Hematopoietic multipotent progenitor cell treated with erythropoietin and hydrocortisone succinate and interleukin-3 and kit ligand, for 8 days (in vitro differentiated cells): Measurements from ENCODE around the gene MOK.

Experiments used
- DNase-seq: peaks from one replicate; pipeline ENCODE4 v3.0.0-alpha.2; 2015

MOK gene

DNA sequence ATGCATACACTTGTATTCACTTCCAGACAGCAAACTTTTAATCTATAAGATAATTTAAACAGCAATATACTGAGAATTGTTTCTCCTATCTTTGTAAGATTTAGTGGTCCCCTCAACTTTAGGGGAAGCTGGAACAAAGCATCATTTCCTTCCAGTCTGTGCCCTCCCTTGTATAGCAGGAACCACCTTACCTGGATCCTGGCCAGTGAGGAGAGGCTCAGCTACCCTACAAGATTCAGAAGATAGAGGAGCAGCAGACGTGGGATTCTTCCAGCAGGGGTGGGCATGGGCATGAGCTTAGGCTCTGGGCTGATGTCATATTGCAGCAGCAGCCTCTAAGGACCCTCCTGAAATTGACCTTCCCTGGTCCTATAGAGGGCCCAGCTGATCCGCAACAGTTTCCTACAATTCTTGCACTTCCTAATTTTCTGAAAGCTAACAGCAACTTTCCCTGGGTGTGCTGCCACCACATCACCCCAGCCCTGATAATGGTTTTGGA lies 21.3 kb downstream of the MOK start:
- no peak for DNase-seq

DNA sequence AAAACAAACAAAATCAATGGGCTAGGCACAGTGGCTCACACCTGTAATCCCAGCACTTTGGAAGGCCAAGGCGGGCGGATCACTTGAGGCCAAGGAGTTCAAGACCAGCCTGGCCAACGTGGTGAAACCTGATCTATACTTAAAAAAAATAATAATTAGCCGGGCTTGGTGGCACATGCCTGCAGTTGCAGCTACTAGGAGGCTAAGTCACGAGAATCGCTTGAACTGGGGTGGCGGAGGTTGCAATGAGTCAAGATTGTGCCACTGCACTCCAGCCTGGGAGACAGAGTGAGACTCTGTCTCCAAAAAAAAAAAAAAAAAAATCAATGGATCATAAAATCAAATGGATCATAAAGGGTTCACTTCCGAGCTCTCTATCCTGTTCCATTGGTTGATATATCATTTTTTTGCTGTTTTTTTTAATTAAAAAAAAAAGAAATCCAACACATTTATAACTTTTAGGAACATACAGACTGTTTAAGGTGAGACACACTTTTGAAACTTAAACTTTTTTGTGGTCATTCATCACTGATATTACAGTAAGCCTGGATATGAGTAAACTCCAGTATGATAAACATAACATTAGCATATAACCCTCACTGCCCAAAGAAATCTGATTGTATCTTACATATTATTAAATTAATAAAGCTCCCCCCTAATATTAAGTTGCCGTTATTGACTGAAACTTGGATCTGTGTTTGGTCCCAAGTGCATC lies 22.1 kb downstream of the MOK start:
- no peak for DNase-seq

DNA sequence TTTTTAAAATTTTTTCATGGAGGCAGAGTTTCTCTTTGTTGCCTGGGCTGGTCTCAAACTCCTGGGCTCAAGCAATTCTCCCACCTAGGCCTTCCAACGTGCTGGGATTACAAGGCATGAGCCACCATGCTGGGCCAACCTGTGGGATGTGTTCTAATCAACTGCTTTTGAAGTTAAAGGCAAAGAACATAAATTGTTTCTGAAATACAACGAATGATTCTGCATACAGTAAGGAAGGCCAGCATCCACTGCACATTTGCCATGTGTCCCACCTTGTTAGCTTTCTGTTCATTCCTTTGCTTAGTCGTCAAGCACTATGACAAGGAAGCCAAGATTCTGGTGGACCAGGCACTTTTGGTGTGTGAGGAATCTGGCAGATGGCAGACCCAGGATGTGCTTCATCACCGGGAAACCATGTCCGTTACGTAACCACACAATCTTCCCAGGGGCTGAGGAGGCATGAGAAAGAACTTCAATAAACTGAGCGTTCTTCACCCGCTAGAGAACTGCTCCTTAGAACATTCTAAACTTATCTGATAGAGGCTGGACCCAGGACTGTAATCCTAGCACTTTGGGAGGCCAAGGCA lies 24.5 kb downstream of the MOK start:
- DNase-seq = no peak

DNA sequence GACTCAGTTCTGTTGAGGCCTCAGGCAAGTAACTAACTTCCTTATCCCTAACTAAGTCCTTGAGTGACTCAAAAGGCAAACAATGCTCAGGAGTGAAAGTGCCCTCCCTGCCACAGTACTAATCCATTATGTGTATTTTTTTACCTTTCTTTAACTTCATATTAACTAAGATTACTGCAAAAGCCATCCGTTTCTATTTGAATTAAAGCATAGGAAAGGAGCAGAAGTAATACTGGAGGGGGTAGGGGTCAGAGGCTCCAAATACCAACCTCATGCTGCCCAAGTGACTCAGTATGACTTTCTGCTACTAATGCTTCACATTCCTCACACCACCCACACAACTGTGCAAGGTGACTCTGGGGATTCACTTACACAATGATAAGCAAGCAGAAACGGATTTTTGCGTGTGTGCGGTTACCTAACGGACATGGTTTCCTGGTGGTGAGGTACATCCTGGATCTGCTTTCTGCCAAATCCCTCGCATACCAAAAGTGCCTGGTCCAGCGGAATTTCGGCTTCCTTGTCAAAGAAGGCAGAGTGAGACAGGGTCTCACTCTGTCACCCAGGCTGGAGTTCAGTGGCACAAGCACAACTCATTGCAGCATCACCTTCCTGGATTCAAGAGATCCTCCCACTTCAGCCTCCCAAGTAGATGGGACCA lies 25.1 kb downstream of the MOK start:
- DNase-seq = no peak

DNA sequence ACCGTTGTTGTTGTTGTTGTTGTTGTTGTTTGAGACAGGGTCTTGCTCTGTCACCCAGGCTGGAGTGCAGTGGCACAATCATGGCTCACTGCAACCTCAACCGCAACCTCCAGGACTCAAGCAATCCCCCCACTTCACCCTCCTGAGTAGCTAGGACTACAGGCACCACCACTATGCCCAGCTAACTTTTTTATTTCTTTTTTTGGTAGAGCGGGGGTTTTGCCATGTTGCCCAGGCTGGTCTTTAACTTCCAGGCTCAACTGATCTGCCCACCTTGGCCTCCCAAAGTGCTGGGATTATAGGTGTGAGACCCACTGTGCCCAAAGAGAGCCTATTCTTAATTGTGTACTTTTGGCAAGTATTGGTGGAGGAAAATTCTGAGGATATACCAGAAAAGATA lies 25.7 kb downstream of the MOK start:
- no peak for DNase-seq

DNA sequence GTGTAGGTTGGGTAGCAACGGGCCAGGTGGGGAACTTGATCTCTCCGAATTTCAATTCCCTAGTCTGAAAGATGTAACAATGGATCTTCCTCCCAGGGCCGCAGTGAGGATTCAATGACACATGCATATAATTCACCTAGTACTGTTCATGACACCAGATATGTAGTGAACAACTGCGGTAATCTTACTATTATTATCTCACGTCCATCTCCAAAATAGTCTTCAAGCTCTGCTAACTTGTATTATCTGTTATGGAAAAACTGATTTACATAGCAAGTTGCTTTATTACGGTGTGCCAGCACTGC lies 26.4 kb downstream of the MOK start:
- no peak for DNase-seq

DNA sequence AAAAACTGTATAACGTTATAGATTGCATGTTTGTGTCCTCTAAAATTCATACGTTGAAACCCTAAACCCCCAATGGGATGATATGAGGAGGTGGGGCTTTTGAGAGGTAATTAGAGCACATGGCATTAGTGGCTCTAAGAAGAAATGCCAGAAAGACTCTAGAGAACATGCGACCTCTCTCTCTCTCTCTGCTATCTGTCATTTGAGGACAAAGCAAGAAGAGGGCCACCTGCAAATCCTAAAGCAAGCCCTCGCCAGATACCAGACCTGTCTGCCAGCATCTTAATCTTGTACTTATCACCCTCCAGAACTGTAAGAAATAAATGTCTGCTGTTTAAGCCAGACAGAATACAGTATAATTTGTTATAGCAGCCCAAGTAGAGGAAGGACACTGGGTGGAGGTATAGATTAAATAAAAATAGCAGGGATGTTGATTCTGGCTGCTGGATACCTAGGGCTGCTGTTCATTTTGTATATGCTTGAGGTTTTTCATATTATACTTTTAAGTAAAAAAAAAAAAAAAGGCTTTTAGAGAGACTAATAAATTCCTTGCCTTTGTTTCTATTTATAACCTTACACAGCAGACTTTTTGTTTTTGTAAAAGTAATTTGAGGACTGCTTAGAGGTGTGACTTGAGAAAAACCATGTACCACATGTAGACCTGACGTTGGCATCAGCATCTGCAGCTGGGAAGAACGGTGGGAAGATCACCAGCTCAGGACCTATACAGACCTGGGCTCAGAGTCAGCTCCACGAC lies 26.9 kb downstream of the MOK start:
- no peak for DNase-seq

DNA sequence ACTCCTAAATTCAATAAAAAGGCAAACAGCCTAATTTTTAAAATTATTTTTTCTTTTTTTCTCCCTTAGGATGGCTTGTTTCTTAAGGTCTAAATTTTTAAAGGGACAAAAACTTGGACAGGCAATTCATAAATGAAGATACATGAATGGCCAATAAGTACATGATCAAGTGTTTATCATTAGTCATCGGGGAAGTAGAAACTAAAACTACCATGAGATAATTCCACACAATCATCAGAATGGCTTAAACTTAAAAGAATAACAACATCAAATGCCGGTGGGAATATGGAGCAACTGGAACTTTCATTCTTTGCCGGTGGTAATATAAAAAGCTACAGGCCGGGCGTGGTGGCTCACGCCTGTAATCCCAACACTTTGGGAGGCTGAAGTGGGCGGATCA lies 29.1 kb downstream of the MOK start:
- no peak for DNase-seq

DNA sequence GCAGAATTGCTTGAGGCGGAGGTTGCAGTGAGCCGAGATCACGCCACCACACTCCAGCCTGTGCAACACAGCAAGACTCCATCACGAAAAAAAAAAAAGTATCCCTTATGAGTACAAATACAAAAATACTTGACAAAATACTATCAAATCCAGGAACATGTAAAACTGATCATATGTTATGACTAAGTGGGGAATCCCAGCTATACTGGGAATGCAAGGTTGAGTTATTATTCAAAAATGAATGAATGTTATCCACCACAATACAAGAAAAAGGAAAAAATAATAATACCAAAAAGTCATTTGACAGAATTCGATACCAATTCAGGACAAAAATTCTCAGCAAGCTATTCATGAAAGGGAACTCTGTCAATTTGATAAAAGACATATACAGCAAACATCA lies 32.6 kb downstream of the MOK start:
- no peak for DNase-seq

DNA sequence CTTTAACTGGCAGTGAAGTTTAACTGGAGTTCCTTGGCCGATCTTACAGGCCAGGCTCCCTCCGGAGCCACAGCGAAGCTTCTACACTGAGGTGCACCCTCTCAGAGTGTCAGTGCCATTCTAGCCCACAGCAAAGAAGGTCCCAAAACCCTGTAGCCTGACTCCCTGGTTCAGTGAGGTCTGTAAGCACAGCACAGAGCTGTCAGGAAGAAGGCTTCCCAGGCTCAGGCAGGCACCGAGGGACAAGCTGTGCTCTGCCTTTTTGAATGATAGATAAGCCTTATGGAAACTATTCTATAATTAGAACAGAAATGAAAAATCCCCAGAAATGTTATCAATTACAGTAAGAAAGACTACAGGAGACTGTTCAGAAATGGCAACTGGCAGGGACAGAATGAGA lies 40.2 kb downstream of the MOK start:
- DNase-seq = peak; percentile 5

DNA sequence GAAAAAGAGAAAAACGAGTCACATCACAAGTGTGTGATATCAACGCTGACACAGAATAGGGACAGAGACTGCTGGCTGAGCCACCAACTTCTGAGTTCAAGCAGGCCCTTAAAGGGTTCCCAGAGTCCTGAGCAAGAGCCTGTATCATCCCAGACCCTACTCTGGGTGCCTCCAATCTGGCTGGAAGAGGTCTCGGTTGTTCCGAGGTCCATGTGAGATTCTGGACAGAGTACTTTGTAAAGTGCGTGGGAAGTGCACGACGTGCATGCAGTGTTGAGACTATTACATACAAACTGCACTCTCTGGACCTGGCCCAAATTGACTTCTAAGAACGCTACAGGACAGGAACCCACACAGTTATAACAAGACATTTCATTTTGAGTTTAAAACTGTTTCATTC lies 40.6 kb downstream of the MOK start:
- DNase-seq = no peak

DNA sequence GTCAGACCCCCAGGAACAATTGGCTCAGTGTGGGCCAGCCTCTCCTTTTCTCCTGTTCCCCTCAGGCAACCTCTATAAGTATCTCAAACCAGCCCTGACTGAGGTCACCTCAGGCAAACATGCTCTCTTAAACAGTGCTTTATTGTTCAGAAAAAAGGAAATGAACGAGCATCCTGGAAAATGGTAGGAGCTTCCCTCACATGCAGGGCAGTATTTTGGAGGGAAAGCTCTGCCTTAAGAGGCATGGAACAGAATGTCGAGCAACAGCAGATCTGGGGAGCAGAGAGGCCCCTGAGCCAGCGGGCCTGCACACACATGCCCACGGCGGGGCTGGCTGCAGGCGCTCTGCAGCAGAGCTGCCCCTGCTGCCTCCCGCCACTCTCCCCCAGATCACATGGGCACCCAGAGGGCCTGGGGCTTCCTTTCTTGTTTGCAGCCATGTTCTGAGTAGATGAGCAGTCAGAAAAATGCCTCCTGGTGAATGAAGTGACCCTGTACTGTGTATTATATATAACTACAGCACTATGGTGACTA lies 42.0 kb downstream of the MOK start:
- DNase-seq = no peak

DNA sequence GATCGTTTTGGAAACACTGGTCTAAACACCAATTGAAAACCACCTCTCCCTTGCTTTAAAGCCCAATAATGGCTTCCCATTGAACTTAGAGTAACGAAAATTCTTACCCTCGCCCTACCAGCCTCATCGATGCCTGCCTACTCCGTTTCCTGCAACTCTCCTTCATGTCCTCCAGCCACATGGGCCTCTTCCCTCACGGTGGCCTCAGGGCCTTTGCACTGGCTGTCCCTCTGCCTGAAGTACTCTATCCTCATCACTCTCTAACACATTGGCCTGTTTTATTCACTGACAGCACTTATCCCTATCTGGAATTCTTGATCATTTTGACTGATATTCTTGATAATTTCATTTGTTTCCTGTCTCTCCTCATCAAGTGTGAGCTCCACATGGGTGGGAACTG lies 46.8 kb downstream of the MOK start:
- no peak for DNase-seq

DNA sequence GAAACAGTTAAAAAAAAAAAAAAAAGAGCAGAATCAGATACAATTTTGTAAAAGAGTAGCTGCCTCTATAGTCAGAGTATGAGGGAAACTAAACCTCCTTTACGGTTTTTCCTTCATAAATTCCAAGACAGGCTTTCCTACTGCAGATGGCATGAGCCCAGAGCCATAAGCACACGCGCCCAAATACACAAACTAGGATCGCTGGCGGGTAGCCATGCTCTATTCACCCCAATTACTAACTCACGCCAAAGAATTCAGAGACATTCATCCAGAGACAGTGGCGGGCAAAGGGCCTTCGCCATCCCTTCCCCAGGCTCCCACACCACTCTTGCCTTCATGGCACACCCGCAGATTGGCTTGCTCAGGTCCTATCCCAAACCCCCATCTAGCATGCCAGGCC lies 48.2 kb downstream of the MOK start:
- DNase-seq = no peak

DNA sequence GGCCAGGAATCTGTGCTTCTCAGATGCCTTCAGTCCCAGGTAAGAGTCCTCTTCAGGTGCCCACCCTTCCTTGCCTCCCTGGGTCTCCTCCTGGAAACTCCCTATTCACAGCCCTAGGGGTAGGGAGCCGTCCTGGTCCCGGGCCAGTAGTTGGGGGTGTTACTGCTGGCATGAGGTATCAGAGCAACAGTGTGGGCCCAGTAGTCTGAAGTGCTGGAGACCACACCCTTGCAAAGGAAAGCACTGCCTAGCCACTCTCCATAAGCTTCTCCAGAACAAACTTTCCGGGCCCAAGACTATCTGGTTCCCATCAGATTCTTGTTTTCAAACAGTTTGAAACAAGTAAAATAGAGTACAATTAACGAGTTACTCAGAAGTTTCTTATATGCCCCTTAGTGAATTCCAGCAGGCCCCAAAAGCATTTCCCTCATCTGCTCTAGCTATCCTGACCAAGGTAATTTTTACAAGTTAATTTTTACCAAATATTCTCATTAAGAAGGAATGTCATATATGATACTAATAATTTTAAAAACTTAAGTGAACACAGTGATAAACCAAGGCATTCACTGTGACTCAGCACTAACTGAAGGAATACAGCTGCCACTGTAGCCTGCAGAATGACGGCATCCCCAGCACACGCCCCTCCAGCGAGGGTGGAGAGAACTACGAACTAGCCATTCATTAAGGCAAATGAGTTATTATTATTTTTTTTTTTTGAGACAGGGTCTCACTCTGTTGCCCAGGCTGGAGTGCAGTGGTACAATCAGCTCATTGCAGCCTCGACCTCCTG lies 49.4 kb downstream of the MOK start:
- DNase-seq = peak; percentile 50

DNA sequence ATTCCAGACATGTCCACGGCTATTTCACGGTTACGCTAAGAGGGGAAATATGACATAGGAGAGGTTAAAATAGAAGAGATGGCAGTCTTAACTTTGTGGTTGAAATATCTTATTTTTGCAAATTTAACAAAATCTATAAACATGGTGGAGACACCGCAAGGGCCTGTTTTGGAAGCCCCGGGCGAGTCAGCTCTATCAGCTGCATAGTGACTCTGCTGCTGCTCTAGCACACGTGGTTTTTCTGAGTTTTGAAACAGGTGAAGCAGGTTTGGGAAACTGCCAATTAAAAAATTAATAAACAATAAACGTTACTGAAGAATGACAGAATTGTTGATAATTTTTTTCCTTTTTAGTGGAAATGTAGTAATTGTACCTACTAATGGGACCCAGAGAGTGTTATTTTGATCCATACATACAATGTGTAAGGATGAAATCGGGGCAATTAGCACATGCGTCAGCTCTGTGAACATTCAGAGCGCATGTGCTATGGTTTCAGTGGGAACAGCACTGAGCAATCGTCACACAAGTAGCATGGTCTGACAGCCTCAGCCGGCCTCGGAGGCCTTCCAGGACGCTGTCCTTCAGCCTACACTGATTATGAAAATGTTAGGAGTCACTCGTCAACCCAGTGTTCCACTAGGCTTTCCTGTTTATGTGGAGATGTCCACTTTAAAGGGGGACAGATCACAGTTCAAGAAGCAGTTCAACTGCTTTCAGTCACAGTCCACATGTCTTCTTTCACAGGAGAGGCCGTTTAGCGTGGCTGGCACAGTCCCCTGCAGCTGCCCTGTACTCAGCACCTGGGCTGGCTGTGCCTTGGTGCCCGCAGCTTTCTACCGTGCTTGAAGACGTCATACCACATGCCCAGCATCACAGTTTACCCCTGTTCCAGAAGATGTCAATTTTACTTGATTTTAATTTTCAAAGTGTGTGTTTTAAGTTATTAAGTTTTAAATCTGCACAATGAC lies 51.8 kb downstream of the MOK start:
- DNase-seq = no peak

DNA sequence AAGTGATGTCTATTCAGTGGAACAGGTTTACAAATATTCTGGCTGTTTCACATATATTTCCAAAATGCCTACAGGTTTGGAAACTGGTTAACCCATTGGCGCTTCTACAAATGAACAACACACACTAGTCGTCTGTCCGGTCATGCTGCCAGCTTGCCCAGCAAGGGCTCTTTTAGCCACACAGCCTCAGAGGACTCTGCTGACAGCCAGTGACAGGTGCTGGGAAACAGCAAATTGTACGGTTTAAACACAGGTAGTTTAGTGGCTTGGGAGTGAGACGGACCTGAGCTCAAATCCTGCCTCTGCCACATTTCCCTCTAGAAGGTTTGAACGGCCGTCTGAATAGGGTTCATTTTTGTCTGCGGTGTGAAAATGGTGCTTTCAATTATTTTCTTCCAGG lies 53.8 kb downstream of the MOK start:
- DNase-seq = no peak

DNA sequence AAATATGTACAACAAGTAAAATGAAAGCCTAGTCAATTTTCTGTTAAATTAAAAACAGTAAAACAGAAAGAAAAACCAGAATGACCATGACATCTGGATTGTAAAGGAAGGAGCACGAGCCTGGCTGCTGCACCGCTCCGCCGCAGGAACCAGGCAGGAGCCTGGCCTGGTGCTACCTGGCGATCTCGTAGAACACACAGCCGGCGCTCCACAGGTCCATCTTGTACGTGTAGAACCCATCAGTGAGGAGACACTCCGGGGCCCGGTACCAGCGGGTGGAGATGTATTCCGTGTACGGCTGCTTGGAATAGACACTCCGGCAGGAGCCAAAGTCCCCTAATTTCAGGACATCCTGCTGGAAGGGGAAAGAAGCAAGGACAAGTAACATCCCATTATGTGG lies 54.3 kb downstream of the MOK start:
- no peak for DNase-seq

DNA sequence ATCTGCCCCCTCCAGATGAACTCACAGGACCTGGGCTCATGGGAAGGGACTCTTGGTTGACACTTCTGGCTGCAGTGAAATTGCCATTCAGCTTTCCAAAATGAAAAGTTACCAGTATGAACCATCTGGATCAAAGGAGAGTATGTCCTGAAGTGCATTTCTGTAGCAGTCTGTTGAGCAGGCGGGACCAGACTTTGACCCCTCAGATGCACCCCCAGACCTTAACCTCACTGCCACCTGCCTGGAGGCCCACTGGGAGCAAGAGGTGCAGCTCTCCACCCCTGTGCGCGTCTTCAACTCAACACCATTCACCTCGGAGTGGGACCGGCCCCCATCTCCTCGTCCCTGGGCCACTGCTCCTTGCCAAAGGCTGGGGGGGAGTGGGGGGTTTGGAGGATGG lies 55.0 kb downstream of the MOK start:
- DNase-seq = no peak

DNA sequence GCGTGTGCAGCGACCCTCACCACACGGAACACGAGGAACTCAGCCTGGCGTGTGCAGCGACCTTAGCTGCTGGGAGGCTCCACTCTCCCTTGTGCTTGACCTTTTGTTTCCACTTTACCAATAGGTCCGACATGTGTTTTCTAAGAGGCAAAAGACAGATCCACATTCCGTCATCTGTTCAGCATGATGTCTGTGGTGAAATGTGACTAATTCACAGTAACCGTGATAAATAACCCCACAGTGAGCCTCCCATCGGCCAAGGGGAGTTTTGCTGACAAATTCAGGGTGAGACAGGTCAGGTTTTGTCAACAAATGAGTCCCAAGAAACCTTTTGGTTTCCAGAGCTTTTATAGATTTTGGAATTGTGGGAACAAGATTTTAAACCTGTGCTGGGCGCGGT lies 55.9 kb downstream of the MOK start:
- DNase-seq = no peak

DNA sequence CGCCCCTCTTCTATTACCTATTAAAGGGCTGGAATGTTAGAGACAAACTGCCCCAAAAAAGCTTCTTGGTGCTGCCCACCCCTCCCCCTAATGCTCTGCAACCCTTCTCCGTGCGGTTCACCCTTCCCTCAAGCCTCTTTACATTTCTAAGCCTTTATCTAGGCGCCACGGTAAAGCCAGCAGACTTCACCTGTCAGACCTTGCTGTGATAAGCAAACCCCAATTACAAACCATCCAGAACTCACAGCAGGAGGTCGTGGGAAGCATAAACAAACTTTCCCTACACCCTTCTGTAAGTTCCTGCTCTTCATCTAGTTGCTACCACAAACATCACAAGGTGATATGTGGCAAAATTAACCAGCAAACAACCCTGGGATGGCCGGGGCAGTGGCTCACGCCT lies 56.8 kb downstream of the MOK start:
- no peak for DNase-seq

DNA sequence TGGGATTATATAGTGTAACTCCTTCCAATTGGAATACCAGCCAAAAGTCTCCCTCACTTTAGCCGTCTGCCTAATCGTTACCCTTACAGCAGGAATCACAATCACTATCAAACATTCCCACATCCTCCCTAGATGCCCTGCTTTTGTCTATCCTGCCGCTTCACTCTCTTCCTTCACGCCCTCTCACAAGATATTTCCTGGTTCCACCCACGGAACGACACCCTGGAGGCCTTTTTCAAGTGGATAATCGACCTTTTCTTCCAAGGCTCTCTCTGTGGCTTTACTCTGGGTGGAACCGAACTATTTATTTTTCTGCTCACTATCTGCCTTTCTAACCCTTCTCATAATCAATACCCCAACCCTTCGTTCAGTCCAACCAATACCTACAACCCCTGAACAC lies 58.9 kb downstream of the MOK start:
- no peak for DNase-seq
